ENCODE measurements around the gene RAB11FIP3.

- no peak for TF ChIP-seq ETS1 (CRISPR knock-in tag; IDR thresholded peaks at IDR 0.05)
- no peak for TF ChIP-seq ZNF510 (CRISPR knock-in tag; IDR thresholded peaks at IDR 0.05; ENCODE audit: low read depth)
- TF ChIP-seq, protein P1, sequence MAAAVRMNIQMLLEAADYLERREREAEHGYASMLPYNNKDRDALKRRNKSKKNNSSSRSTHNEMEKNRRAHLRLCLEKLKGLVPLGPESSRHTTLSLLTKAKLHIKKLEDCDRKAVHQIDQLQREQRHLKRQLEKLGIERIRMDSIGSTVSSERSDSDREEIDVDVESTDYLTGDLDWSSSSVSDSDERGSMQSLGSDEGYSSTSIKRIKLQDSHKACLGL (CRISPR knock-in tag; IDR thresholded peaks at IDR 0.05), result no peak
- TF ChIP-seq MYC (CRISPR knock-in tag; IDR thresholded peaks at IDR 0.05; ENCODE audit: borderline replicate concordance), result no peak
- TF ChIP-seq ETV5 (CRISPR knock-in tag; IDR thresholded peaks at IDR 0.05; ENCODE audit: borderline replicate concordance), result no peak
- TF ChIP-seq, protein P2, sequence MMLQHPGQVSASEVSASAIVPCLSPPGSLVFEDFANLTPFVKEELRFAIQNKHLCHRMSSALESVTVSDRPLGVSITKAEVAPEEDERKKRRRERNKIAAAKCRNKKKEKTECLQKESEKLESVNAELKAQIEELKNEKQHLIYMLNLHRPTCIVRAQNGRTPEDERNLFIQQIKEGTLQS (CRISPR knock-in tag; IDR thresholded peaks at IDR 0.05), result no peak
- no peak for TF ChIP-seq SALL2 (CRISPR knock-in tag; IDR thresholded peaks at IDR 0.05)
- no peak for TF ChIP-seq ATF2 (CRISPR knock-in tag; IDR thresholded peaks at IDR 0.05)
Measured at GRCh38 chr16:440627-441026, 15.2 kb downstream of the RAB11FIP3 start.
